Ectodermal cell (in vitro differentiated cells): ENCODE data around the gene MAGI1.

Source experiments
- H3K27ac ChIP-seq: 2 replicates; pipeline ENCODE4 v1.7.0; 2013; ENCODE audit warnings: mild to moderate bottlenecking, low read depth, low read length; ENCODE audit not compliant: insufficient read depth, poor library complexity, severe bottlenecking
- H3K27me3 ChIP-seq: 2 replicates; pipeline ENCODE4 v1.7.0; 2013; ENCODE audit warnings: mild to moderate bottlenecking, low read length; ENCODE audit not compliant: insufficient read depth, control insufficient read depth, poor library complexity, severe bottlenecking
- H3K36me3 ChIP-seq: one replicate; pipeline ENCODE4 v1.7.0; 2013; ENCODE audit warnings: low read length; ENCODE audit not compliant: control insufficient read depth, insufficient read depth
- H3K4me1 ChIP-seq: one replicate; pipeline ENCODE4 v1.7.0; 2013; ENCODE audit warnings: low read length; ENCODE audit not compliant: control insufficient read depth, insufficient read depth
- H3K4me3 ChIP-seq: 2 replicates; pipeline ENCODE4 v1.7.0; 2013; ENCODE audit warnings: low read depth, low read length, control low read depth; ENCODE audit not compliant: insufficient read depth
- H3K9me3 ChIP-seq: 2 replicates; pipeline ENCODE4 v1.7.0; 2013; ENCODE audit warnings: mild to moderate bottlenecking, low read length, moderate library complexity; ENCODE audit not compliant: control insufficient read depth
- WGBS, 2 experiments: methylation state at CpG; one replicate each; pipeline ENCODE4 v1.1.7; 2013; ENCODE audit warnings: missing lambda C conversion rate in 2 of 2; 5-methylcytosine and 5-hydroxymethylcytosine counted together

The MAGI1 gene

GRCh38 chr3:65816208-65816607, 222.5 kb downstream of the MAGI1 start:
- Histone ChIP-seq H3K9me3 (no peaks in the 10 kb centered on the region), H3K36me3 (no peaks in the 10 kb centered on the region), H3K27ac (no peak overlapping the region), H3K27me3 (no peaks in the 10 kb centered on the region), H3K4me3 (no peak overlapping the region), H3K4me1 (peaks cover 28% of the 10 kb centered on the region)
- 90 to 91% methylated on average over 5 of the region's 5 CpGs for WGBS, 2 experiments

- Histone ChIP-seq H3K9me3 (no peaks in the 10 kb centered on the region), H3K4me3 (no peak overlapping the region), H3K27me3 (no peaks in the 10 kb centered on the region), H3K36me3 (no peaks in the 10 kb centered on the region), H3K4me1 (peaks cover 29% of the 10 kb centered on the region), H3K27ac (no peak overlapping the region)
- 64 to 77% methylated on average over 6 to 7 of the region's 8 CpGs for WGBS, 2 experiments
Observed at GRCh38 chr3:65814845-65815578, 223.7 kb downstream of the MAGI1 start.

- no peaks in the 10 kb centered on the region for H3K36me3 ChIP-seq
- H3K27me3 ChIP-seq, result no peaks in the 10 kb centered on the region
- no peak overlapping the region for H3K4me3 ChIP-seq
- H3K4me1 ChIP-seq, result peaks cover 22% of the 10 kb centered on the region
- H3K27ac ChIP-seq, result no peak overlapping the region
- H3K9me3 ChIP-seq, result no peaks in the 10 kb centered on the region
- WGBS, 2 experiments, result 79 to 85% methylated on average over 6 to 7 of the region's 8 CpGs
Observed at GRCh38 chr3:65811892-65812291, 226.8 kb downstream of the MAGI1 start.

DNA sequence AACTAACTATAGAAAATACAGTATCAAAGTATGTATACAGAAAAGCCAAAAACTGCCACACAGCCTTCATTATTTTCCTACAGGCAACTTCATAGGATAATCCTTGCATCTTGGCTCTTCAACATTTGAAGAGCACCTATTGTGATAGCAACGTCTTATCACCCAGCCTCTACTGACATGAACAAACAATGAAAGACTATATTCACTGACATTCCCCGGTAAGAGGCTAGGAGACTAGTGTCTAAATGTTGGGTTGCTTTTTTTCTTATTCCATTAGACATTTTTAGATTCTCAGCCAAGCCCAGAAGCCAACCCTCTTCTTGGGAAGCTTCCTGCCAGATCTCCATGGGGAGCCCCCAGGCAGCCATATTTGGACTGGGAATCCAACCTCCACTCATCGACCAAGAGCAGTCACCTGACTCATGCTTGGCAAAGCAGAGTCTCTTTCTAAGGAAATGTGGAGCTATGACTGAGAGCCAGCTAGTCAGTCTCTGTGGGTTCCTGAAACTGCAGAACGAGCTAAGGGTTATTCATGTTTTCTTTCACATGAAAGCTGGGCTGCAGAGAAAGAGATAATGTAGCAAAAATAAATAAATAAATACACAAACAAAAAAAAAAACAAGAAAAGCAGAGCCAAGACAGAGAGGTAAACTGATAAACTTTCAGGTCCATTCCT, 227.5 kb downstream of the MAGI1 start:
- Histone ChIP-seq H3K9me3 (no peaks in the 10 kb centered on the region), H3K27me3 (no peaks in the 10 kb centered on the region), H3K4me1 (peaks cover 22% of the 10 kb centered on the region), H3K27ac (no peak overlapping the region), H3K4me3 (no peak overlapping the region), H3K36me3 (no peaks in the 10 kb centered on the region)
- 86 to 95% methylated on average over 4 of the region's 4 CpGs for WGBS, 2 experiments

DNA sequence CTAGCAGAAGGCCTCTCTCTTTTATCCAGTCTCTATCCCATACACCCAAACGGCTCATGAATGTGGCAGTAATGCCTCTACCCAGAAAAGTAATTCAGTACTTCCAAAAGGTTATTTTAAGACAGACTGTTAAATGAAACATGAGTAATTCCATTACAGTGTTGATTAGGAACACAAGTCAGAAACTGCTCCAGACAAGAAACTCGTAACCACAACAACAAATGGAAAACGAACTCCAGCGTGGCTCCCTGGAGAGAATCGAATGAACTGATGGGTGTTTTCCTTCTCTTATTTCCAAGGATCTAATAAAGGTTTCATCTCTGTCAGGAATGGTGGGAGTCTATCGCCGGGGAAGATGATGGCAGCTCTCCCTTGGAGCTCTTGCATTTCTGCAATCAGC, 228.4 kb downstream of the MAGI1 start:
- no peaks in the 10 kb centered on the region for H3K9me3 ChIP-seq
- H3K36me3 ChIP-seq, result no peaks in the 10 kb centered on the region
- H3K4me3 ChIP-seq, result no peak overlapping the region
- peaks cover 16% of the 10 kb centered on the region for H3K4me1 ChIP-seq
- H3K27me3 ChIP-seq, result no peaks in the 10 kb centered on the region
- WGBS, 2 experiments, result 96 to 97% methylated on average over 7 of the region's 7 CpGs
- no peak overlapping the region for H3K27ac ChIP-seq

DNA sequence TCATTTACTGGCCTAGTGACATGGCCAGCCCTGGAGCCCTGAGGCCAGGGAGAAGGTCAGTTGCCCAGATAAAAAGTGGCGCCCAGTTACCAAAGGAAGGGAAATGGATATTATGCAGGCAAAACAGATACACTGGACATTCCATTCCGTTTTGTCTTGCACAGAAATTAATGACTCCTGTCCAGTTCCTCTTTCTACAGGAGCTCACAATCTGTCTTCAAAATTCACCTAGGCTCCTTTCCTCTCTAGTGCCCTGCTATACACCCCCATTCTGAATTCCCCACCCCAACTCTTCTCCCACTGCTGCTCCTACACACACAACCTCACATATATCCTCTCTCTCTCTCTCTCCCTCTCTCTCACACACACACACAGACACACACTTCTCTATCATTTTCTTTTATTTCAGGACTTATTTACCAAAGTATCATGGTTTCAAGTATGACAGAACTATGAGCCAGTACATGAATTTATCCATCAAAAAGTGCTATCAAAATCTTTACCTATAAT, 229.0 kb downstream of the MAGI1 start:
- Histone ChIP-seq H3K27ac (no peak overlapping the region), H3K36me3 (no peaks in the 10 kb centered on the region), H3K27me3 (no peaks in the 10 kb centered on the region), H3K9me3 (no peaks in the 10 kb centered on the region), H3K4me1 (peaks cover 10% of the 10 kb centered on the region), H3K4me3 (no peak overlapping the region)
- 95 to 98% methylated on average over 2 of the region's 2 CpGs for WGBS, 2 experiments

- no peaks in the 10 kb centered on the region for H3K9me3 ChIP-seq
- no peak overlapping the region for H3K27ac ChIP-seq
- no peak overlapping the region for H3K4me3 ChIP-seq
- WGBS, 2 experiments, result 94 to 96% methylated on average over 3 of the region's 3 CpGs
- no peaks in the 10 kb centered on the region for H3K27me3 ChIP-seq
- no peaks in the 10 kb centered on the region for H3K36me3 ChIP-seq
- H3K4me1 ChIP-seq, result peaks cover 10% of the 10 kb centered on the region
Observed at GRCh38 chr3:65808824-65809223, 229.9 kb downstream of the MAGI1 start.

- WGBS, 2 experiments, result 97% methylated on average over 5 to 6 of the region's 6 CpGs
- no peak overlapping the region for H3K4me3 ChIP-seq
- H3K9me3 ChIP-seq, result no peaks in the 10 kb centered on the region
- H3K36me3 ChIP-seq, result no peaks in the 10 kb centered on the region
- no peak overlapping the region for H3K27ac ChIP-seq
- H3K27me3 ChIP-seq, result no peaks in the 10 kb centered on the region
- peaks cover 10% of the 10 kb centered on the region for H3K4me1 ChIP-seq
Observed at GRCh38 chr3:65808407-65808806, 230.3 kb downstream of the MAGI1 start.

DNA sequence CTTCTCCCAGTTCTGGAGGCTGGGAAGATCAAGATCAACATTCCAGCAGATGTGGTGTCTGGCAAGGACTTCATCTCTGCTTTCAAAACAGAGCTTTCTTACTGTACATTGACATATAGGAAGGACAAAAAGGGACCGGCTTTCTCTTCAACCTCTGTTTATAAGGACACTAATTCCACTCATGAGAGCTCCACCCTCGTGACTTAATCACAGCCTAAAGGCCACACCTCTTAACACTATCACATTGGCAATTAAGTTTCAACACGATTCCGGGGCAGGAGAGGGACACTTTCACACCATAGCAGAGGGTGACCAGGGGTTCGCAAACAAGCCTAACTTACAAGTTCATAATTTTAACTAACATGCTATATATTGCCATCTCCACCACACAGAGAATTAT, 231.5 kb downstream of the MAGI1 start:
- Histone ChIP-seq H3K27ac (no peak overlapping the region), H3K4me1 (peaks cover 10% of the 10 kb centered on the region), H3K36me3 (no peaks in the 10 kb centered on the region), H3K9me3 (no peaks in the 10 kb centered on the region), H3K4me3 (no peak overlapping the region), H3K27me3 (no peaks in the 10 kb centered on the region)
- 94 to 95% methylated on average over 5 of the region's 5 CpGs for WGBS, 2 experiments

DNA sequence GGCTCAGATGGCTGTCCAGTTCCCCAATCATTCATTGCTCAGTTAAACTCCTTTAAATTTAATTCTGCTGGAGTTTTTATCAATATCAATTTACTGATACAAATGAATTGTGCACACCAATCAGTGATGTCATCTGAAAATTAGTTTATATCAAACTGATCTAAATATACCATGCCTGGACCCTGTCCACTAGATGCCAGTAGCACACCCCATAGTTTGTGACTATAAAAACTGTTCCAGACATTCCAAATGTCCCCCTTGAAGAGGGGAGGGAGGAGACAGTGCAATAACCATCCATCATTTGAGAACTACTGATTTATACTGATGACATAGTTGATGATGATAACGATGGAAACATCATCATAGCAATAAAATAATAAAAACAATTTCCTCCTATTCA, 232.1 kb downstream of the MAGI1 start:
- no peaks in the 10 kb centered on the region for H3K27me3 ChIP-seq
- no peak overlapping the region for H3K27ac ChIP-seq
- H3K36me3 ChIP-seq, result no peaks in the 10 kb centered on the region
- H3K4me3 ChIP-seq, result no peak overlapping the region
- no peaks in the 10 kb centered on the region for H3K9me3 ChIP-seq
- WGBS, 2 experiments, result 100% methylated on average over 1 of the region's 1 CpG; no CpG with 5 or more reads in 1 of the 2 experiments
- H3K4me1 ChIP-seq, result peaks cover 5% of the 10 kb centered on the region
